Activated CD4-positive, alpha-beta T cell treated with anti-CD3 and anti-CD28 coated beads for 48 hours (primary cell): Measurements from ENCODE around the gene ANO9.
"Not testable (repeated sequence)": the region's sequence is repeated elsewhere in the genome, so short reads cannot be mapped to it uniquely, and the experiment has no call there.

Source experiments
- DNase-seq: peaks from one replicate; pipeline ENCODE4 v3.0.0-alpha.2; 2020

ANO9 gene

GRCh38 chr11:398826-399225 is 43.0 kb downstream of the ANO9 start:
- peak; percentile 34 for DNase-seq

- no peak for DNase-seq
Measured at GRCh38 chr11:396948-397548, 44.8 kb downstream of the ANO9 start.

- DNase-seq: no peak
Measured at GRCh38 chr11:396511-396947, 45.3 kb downstream of the ANO9 start.

GRCh38 chr11:395866-396265 is 45.9 kb downstream of the ANO9 start:
- no peak for DNase-seq

GRCh38 chr11:394858-395655 is 46.8 kb downstream of the ANO9 start:
- DNase-seq: no peak

GRCh38 chr11:394034-394857 is 47.6 kb downstream of the ANO9 start, which contains the start of gene PKP3:
PKP3 (plus strand) TSS chr11:394209; CDS start chr11:394293, 84 bp downstream.
- DNase-seq: no peak

GRCh38 chr11:393219-394033 is 48.4 kb downstream of the ANO9 start:
- peak; percentile 58 for DNase-seq

GRCh38 chr11:392102-392777 is 49.6 kb downstream of the ANO9 start:
- no peak for DNase-seq

- no peak for DNase-seq
Measured at GRCh38 chr11:391117-392017, 50.4 kb downstream of the ANO9 start.

GRCh38 chr11:390175-390574 is 51.6 kb downstream of the ANO9 start:
- no peak for DNase-seq

GRCh38 chr11:389369-389768 is 52.4 kb downstream of the ANO9 start:
- DNase-seq: not testable (repeated sequence)

GRCh38 chr11:387193-387793 is 54.5 kb downstream of the ANO9 start:
- no peak for DNase-seq

GRCh38 chr11:386483-386882 is 55.3 kb downstream of the ANO9 start:
- no peak for DNase-seq

- DNase-seq: no peak
Measured at GRCh38 chr11:385594-386351, 56.0 kb downstream of the ANO9 start.

GRCh38 chr11:384511-384910 is 57.3 kb downstream of the ANO9 start:
- no peak for DNase-seq

- no peak for DNase-seq
Measured at GRCh38 chr11:383431-383830, 58.4 kb downstream of the ANO9 start.

GRCh38 chr11:382081-382629 is 59.7 kb downstream of the ANO9 start:
- DNase-seq: no peak

GRCh38 chr11:381501-382072 is 60.2 kb downstream of the ANO9 start:
- DNase-seq: no peak

- no peak for DNase-seq
Measured at GRCh38 chr11:380996-381395, 60.8 kb downstream of the ANO9 start.
